Activated naive CD4-positive, alpha-beta T cell treated with anti-CD3 and anti-CD28 coated beads, Interleukin-2, amount 50 U/mL, for 72 hours (primary cell): ENCODE measurements around the gene UBASH3B. TPM values are rescaled to one million over a fixed set of nuclear protein-coding genes. Genes with fewer than 3 reads are reported as not detected.

Experiments used
- total RNA-seq, 2 donors: library from RNA; stranded (reverse); gene quantifications; one replicate each; pipeline ENCODE4 v1.2.3, GENCODE V29; 2022

Gene UBASH3B
- total RNA-seq, 2 donors from 2014 or later: 11.6 to 26.0 TPM

Other genes with a start within 250 kb of the UBASH3B start
- gene CRTAM, start 182.8 kb downstream of the UBASH3B start, total RNA-seq: under 1 TPM; 0.43 to 0.56 TPM
- gene JHY, start 227.0 kb downstream of the UBASH3B start, total RNA-seq: 1 to 10 TPM; 1.5 to 2.2 TPM